ENCODE measurements around the gene ID2. TPM values are rescaled to one million over a fixed set of nuclear protein-coding genes. Genes with fewer than 3 reads are reported as not detected.

The ID2 gene
- polyA plus RNA-seq, 3 donors = 282 to 2,821 (median 295) TPM

- Mint-ChIP-seq H3K4me1 (peaks cover 45% of the 10 kb centered on the region), H3K4me3 (peak overlapping the region; percentile 68 to 89), H3K36me3 (peaks cover 30 to 31% of the 10 kb centered on the region in 2 donors), H3K9me3 (peaks cover 15 to 45% (median 43%) of the 10 kb centered on the region in 7 donors), H3K27me3 (ENCODE audit: low read depth in 3 of 3) (peaks cover 32 to 67% (median 48%) of the 10 kb centered on the region in 3 donors), H3K27ac (peak overlapping the region in 5 of 7 donors; percentile 85 to 92 (median 91))
- peaks cover 2% of the 10 kb centered on the region for H4K20me1 ChIP-seq (ENCODE audit: insufficient read depth, low read length)
- intact Hi-C loops (cut with micrococcal nuclease) = loop anchor here (5.0 kb wide), 4 partner anchors 35 to 145 kb away; no protein-coding TSS in a partner anchor
- 6% methylated on average over 20 of the region's 35 CpGs for WGBS (ENCODE audit: insufficient coverage)
- H3K27ac ChIP-seq (ENCODE audit: low read depth in 1 of 2, low read length in 2 of 2) = no peak overlapping the region
- peaks cover 37 to 43% of the 10 kb centered on the region in 2 donors for H3K4me1 ChIP-seq (ENCODE audit: control insufficient read depth in 1 of 2, insufficient read depth in 2 of 2, low read length in 2 of 2)
- H2AFZ ChIP-seq (ENCODE audit: insufficient read depth, low read depth, low read length, poor library complexity, severe bottlenecking) = peak overlapping the region; percentile 67
- H3K9me3 ChIP-seq (replicated peaks in 1 of 2; ENCODE audit: control insufficient read depth in 1 of 2, insufficient read depth in 1 of 2, low read length in 2 of 2) = peaks cover 24 to 31% of the 10 kb centered on the region in 2 donors
- no peak for DNase-seq
- H3K9ac ChIP-seq (ENCODE audit: insufficient read depth, low read length, poor library complexity, severe bottlenecking) = peak overlapping the region; percentile 11
- peaks cover 3% of the 10 kb centered on the region for H3K79me2 ChIP-seq (ENCODE audit: insufficient read depth, low read length)
- peak overlapping the region in 1 of 3 experiments; percentile 61 for H3K4me3 ChIP-seq (replicated peaks in 1 of 3; ENCODE audit: low read depth in 2 of 3, low read length in 3 of 3)
- H3K4me2 ChIP-seq (replicated peaks; ENCODE audit: extremely low read depth, low read length, poor library complexity, severe bottlenecking) = peak overlapping the region; percentile 69
- TF ChIP-seq CTCF (IDR thresholded peaks at IDR 0.05) = no peak
- no peaks in the 10 kb centered on the region for H3K36me3 ChIP-seq (replicated peaks in 1 of 2; ENCODE audit: control insufficient read depth in 1 of 2, insufficient read depth in 2 of 2, low read length in 2 of 2)
- peaks cover 28 to 47% of the 10 kb centered on the region in 2 donors for H3K27me3 ChIP-seq (ENCODE audit: control insufficient read depth in 2 of 2, insufficient read depth in 2 of 2, low read length in 2 of 2)
Observed at GRCh38 chr2:8676921-8677645, 4.8 kb upstream of the ID2 start.

GRCh38 chr2:8677646-8678592 is 3.9 kb upstream of the ID2 start:
- Mint-ChIP-seq H3K9me3 (peaks cover 15 to 46% (median 43%) of the 10 kb centered on the region in 7 donors), H3K4me1 (peaks cover 45% of the 10 kb centered on the region), H3K27ac (peak overlapping the region; percentile 21 to 92 (median 91)), H3K36me3 (peaks cover 30 to 31% of the 10 kb centered on the region in 2 donors), H3K4me3 (peak overlapping the region; percentile 75 to 89), H3K27me3 (ENCODE audit: low read depth in 3 of 3) (peaks cover 35 to 66% (median 48%) of the 10 kb centered on the region in 3 donors)
- under 1% methylated on average over 30 of the region's 41 CpGs for WGBS (ENCODE audit: insufficient coverage)
- Histone ChIP-seq H3K27ac (ENCODE audit: low read depth in 1 of 2, low read length in 2 of 2) (peak overlapping the region in 1 of 2 donors; percentile 6), H3K4me1 (ENCODE audit: control insufficient read depth in 1 of 2, insufficient read depth in 2 of 2, low read length in 2 of 2) (peaks cover 37 to 43% of the 10 kb centered on the region in 2 donors), H3K9ac (ENCODE audit: insufficient read depth, low read length, poor library complexity, severe bottlenecking) (peak overlapping the region; percentile 39), H3K9me3 (replicated peaks in 1 of 2; ENCODE audit: control insufficient read depth in 1 of 2, insufficient read depth in 1 of 2, low read length in 2 of 2) (peaks cover 23 to 31% of the 10 kb centered on the region in 2 donors), H2AFZ (ENCODE audit: insufficient read depth, low read depth, low read length, poor library complexity, severe bottlenecking) (peak overlapping the region; percentile 30), H3K4me2 (replicated peaks; ENCODE audit: extremely low read depth, low read length, poor library complexity, severe bottlenecking) (peak overlapping the region; percentile 69), H3K4me3 (replicated peaks in 1 of 3; ENCODE audit: low read depth in 2 of 3, low read length in 3 of 3) (peak overlapping the region; percentile 2 to 61 (median 3)), H3K36me3 (replicated peaks in 1 of 2; ENCODE audit: control insufficient read depth in 1 of 2, insufficient read depth in 2 of 2, low read length in 2 of 2) (no peaks in the 10 kb centered on the region), H4K20me1 (ENCODE audit: insufficient read depth, low read length) (peaks cover 10% of the 10 kb centered on the region), H3K79me2 (ENCODE audit: insufficient read depth, low read length) (peaks cover 11% of the 10 kb centered on the region), H3K27me3 (ENCODE audit: control insufficient read depth in 2 of 2, insufficient read depth in 2 of 2, low read length in 2 of 2) (peaks cover 28 to 47% of the 10 kb centered on the region in 2 donors)
- intact Hi-C loops (cut with micrococcal nuclease) = loop anchor here (5.0 kb wide), 4 partner anchors 36 to 146 kb away; no protein-coding TSS in a partner anchor
- peak; percentile 16 to 32 (median 27) for DNase-seq
- no peak for TF ChIP-seq CTCF (IDR thresholded peaks at IDR 0.05)

Measured in CD14-positive monocyte (primary cell).